MM.1S (cell line): ENCODE results near the gene IKBKE.

Experiments used
- DNase-seq: peaks from one replicate; pipeline ENCODE4 v3.0.0-alpha.2; 2015
- H2AFZ ChIP-seq: fragments of 300-600 bp; sonication (generic); 2 replicates; pipeline ENCODE4 v1.6.0; 2016; ENCODE audit warnings: antibody characterized with exemption, low read length
- H3F3A ChIP-seq: fragments of 300-600 bp; sonication (generic); 2 replicates; pipeline ENCODE4 v1.6.1; 2016; ENCODE audit warnings: mild to moderate bottlenecking, antibody characterized with exemption, low read length, moderate library complexity, mixed read lengths; ENCODE audit not compliant: insufficient read depth
- H3K27ac ChIP-seq: fragments of 300-600 bp; sonication (generic); 2 replicates; pipeline ENCODE4 v1.5.1; 2016; ENCODE audit warnings: mild to moderate bottlenecking, low read length
- H3K27me3 ChIP-seq: fragments of 300-600 bp; sonication (generic); replicated peaks from 2 replicates; pipeline ENCODE4 v1.6.0; 2016; ENCODE audit warnings: low read length; ENCODE audit not compliant: insufficient read depth
- H3K36me3 ChIP-seq: fragments of 300-600 bp; sonication (generic); replicated peaks from 2 replicates; pipeline ENCODE4 v1.6.1; 2016; ENCODE audit warnings: mild to moderate bottlenecking, low read length, mixed read lengths; ENCODE audit not compliant: insufficient read depth
- H3K4me1 ChIP-seq: fragments of 300-600 bp; sonication (generic); 2 replicates; pipeline ENCODE4 v1.6.1; 2016; ENCODE audit warnings: low read length, mixed read lengths
- H3K4me2 ChIP-seq: fragments of 300-600 bp; sonication (generic); 2 replicates; pipeline ENCODE4 v1.6.0; 2016; ENCODE audit warnings: low read depth, low read length
- H3K4me3 ChIP-seq: fragments of 300-600 bp; sonication (generic); 2 replicates; pipeline ENCODE4 v1.5.1; 2016; ENCODE audit warnings: low read length, mixed read lengths
- H3K79me2 ChIP-seq: fragments of 300-600 bp; sonication (generic); 2 replicates; pipeline ENCODE4 v1.6.1; 2016; ENCODE audit warnings: mixed run types, low read length, mixed read lengths
- H3K9ac ChIP-seq: fragments of 300-600 bp; sonication (generic); 2 replicates; pipeline ENCODE4 v1.6.1; 2016; ENCODE audit warnings: low read length, mixed read lengths
- H3K9me2 ChIP-seq: fragments of 300-600 bp; sonication (generic); replicated peaks from 2 replicates; pipeline ENCODE4 v1.6.1; 2016; ENCODE audit warnings: mild to moderate bottlenecking, low read length, mixed read lengths; ENCODE audit not compliant: insufficient read depth
- H3K9me3 ChIP-seq: fragments of 300-600 bp; sonication (generic); replicated peaks from 2 replicates; pipeline ENCODE4 v1.6.1; 2016; ENCODE audit warnings: mild to moderate bottlenecking, low read length, mixed read lengths; ENCODE audit not compliant: insufficient read depth
- H4K20me1 ChIP-seq: fragments of 300-600 bp; sonication (generic); 2 replicates; pipeline ENCODE4 v1.6.1; 2016; ENCODE audit warnings: mild to moderate bottlenecking, low read length, moderate library complexity, mixed read lengths; ENCODE audit not compliant: insufficient read depth
- EZH2 ChIP-seq: fragments of 300-600 bp; sonication (generic); optimal IDR thresholded peaks from 2 replicates; pipeline ENCODE3; 2017; ENCODE audit warnings: low read depth, mild to moderate bottlenecking, antibody characterized with exemption, low read length, mixed read lengths
- EZH2phosphoT487 ChIP-seq: fragments of 300-600 bp; sonication (generic); IDR thresholded peaks from 2 replicates; pipeline ENCODE4 v1.6.1; 2018; ENCODE audit warnings: antibody characterized with exemption, low read length
- TF ChIP-seq, protein P1 (sequence below): fragments of 300-600 bp; sonication (generic); IDR thresholded peaks from 2 replicates; pipeline ENCODE4 v1.5.1; 2016; ENCODE audit warnings: antibody characterized with exemption, low read length, mixed read lengths

The IKBKE gene

DNA sequence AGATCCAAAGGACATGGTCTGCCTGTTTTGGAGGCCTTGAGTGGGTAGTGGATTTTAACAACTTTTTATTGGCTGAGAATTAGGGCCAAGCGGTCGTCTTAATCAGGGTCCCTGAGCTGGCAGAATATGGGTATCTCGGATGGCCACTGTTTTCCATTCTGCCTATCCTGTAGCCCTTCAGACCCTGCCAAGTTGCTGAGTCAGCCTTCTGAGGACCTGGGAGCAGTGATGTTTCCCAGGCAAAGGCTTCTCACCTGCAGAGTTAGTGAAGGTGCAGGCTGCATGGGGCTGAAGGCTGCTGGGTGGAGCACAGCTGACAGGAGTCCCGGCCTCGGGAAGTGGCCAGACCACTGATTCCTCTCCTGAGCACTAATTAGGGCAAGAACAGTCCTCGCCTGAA lies 48.5 kb downstream of the IKBKE start:
- no peak overlapping the region for H3K9ac ChIP-seq
- no peaks in the 10 kb centered on the region for H3K9me2 ChIP-seq
- H3K36me3 ChIP-seq, result no peaks in the 10 kb centered on the region
- no peaks in the 10 kb centered on the region for H3K27me3 ChIP-seq
- H3K4me2 ChIP-seq, result no peak overlapping the region
- H2AFZ ChIP-seq, result no peak overlapping the region
- no peak for DNase-seq
- H3K9me3 ChIP-seq, result no peaks in the 10 kb centered on the region
- H3K4me3 ChIP-seq, result no peak overlapping the region
- no peak overlapping the region for H3K27ac ChIP-seq
- peaks cover 35% of the 10 kb centered on the region for H3K4me1 ChIP-seq
- TF ChIP-seq EZH2phosphoT487, result no peak
- no peak for TF ChIP-seq EZH2
- TF ChIP-seq, protein P1, sequence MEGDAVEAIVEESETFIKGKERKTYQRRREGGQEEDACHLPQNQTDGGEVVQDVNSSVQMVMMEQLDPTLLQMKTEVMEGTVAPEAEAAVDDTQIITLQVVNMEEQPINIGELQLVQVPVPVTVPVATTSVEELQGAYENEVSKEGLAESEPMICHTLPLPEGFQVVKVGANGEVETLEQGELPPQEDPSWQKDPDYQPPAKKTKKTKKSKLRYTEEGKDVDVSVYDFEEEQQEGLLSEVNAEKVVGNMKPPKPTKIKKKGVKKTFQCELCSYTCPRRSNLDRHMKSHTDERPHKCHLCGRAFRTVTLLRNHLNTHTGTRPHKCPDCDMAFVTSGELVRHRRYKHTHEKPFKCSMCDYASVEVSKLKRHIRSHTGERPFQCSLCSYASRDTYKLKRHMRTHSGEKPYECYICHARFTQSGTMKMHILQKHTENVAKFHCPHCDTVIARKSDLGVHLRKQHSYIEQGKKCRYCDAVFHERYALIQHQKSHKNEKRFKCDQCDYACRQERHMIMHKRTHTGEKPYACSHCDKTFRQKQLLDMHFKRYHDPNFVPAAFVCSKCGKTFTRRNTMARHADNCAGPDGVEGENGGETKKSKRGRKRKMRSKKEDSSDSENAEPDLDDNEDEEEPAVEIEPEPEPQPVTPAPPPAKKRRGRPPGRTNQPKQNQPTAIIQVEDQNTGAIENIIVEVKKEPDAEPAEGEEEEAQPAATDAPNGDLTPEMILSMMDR, result no peak
- no peaks in the 10 kb centered on the region for H4K20me1 ChIP-seq
- no peaks in the 10 kb centered on the region for H3K79me2 ChIP-seq
- peaks cover 10% of the 10 kb centered on the region for H3F3A ChIP-seq

GRCh38 chr1:206521127-206521526 lies 50.9 kb downstream of the IKBKE start:
- H3K27ac ChIP-seq, result no peak overlapping the region
- no peaks in the 10 kb centered on the region for H3K9me2 ChIP-seq
- H3K4me2 ChIP-seq, result no peak overlapping the region
- peaks cover 17% of the 10 kb centered on the region for H3K4me1 ChIP-seq
- no peak for DNase-seq
- no peak overlapping the region for H3K9ac ChIP-seq
- H3K9me3 ChIP-seq, result no peaks in the 10 kb centered on the region
- TF ChIP-seq, protein P1, result no peak
- TF ChIP-seq EZH2 (no peak), EZH2phosphoT487 (no peak)
- H3F3A ChIP-seq, result peaks cover 10% of the 10 kb centered on the region
- H3K27me3 ChIP-seq, result no peaks in the 10 kb centered on the region
- H2AFZ ChIP-seq, result no peak overlapping the region
- no peak overlapping the region for H3K4me3 ChIP-seq
- no peaks in the 10 kb centered on the region for H3K36me3 ChIP-seq
- no peaks in the 10 kb centered on the region for H4K20me1 ChIP-seq
- H3K79me2 ChIP-seq, result no peaks in the 10 kb centered on the region

GRCh38 chr1:206521694-206522402 lies 51.6 kb downstream of the IKBKE start:
- no peak overlapping the region for H3K27ac ChIP-seq
- H4K20me1 ChIP-seq, result no peaks in the 10 kb centered on the region
- H3F3A ChIP-seq, result peaks cover 7% of the 10 kb centered on the region

More at GRCh38 chr1:206521694-206522402, 51.6 kb downstream of the IKBKE start:
- Histone ChIP-seq H3K4me3 (no peak overlapping the region), H3K4me2 (no peak overlapping the region), H3K79me2 (no peaks in the 10 kb centered on the region), H3K9me2 (no peaks in the 10 kb centered on the region), H2AFZ (no peak overlapping the region), H3K27me3 (no peaks in the 10 kb centered on the region), H3K9me3 (no peaks in the 10 kb centered on the region), H3K4me1 (peaks cover 20% of the 10 kb centered on the region), H3K9ac (no peak overlapping the region), H3K36me3 (no peaks in the 10 kb centered on the region)
- TF ChIP-seq, protein P1, result no peak
- TF ChIP-seq EZH2 (no peak), EZH2phosphoT487 (no peak)
- DNase-seq, result no peak
